ENCODE measurements around the gene GRIN2B.

DNA sequence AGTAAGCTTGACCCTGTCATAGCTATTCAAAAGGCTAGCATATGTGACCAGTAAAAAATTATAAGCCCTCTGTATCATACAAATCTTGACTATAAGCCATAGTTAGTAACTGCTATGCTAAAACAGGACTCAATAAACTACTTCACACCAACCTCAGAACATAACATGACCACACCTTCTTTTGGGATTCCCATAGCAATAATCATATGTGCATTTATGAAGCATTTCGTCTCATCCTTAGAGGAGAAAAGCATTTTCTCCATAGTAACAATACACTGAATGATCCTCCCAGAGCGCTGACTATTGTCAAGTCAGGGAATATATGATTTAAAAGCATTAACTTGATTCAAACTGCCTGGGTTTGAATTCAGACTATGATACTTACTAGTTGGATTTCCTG is 46.2 kb downstream of the GRIN2B start:
- TF ChIP-seq, protein P1, sequence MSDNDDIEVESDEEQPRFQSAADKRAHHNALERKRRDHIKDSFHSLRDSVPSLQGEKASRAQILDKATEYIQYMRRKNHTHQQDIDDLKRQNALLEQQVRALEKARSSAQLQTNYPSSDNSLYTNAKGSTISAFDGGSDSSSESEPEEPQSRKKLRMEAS (IDR thresholded peaks at IDR 0.05; ENCODE audit: insufficient read depth, insufficient read length): no peak
- TF ChIP-seq, protein P2, sequence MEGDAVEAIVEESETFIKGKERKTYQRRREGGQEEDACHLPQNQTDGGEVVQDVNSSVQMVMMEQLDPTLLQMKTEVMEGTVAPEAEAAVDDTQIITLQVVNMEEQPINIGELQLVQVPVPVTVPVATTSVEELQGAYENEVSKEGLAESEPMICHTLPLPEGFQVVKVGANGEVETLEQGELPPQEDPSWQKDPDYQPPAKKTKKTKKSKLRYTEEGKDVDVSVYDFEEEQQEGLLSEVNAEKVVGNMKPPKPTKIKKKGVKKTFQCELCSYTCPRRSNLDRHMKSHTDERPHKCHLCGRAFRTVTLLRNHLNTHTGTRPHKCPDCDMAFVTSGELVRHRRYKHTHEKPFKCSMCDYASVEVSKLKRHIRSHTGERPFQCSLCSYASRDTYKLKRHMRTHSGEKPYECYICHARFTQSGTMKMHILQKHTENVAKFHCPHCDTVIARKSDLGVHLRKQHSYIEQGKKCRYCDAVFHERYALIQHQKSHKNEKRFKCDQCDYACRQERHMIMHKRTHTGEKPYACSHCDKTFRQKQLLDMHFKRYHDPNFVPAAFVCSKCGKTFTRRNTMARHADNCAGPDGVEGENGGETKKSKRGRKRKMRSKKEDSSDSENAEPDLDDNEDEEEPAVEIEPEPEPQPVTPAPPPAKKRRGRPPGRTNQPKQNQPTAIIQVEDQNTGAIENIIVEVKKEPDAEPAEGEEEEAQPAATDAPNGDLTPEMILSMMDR (IDR thresholded peaks at IDR 0.05; ENCODE audit: extremely low read depth in 1 of 2, insufficient read depth in 1 of 2, low read depth in 1 of 2, low read length in 2 of 2): no peak
- TF ChIP-seq JUN (IDR thresholded peaks at IDR 0.05; ENCODE audit: borderline replicate concordance, insufficient read depth, insufficient read length, low read depth) (no peak), POLR2AphosphoS5 (IDR thresholded peaks at IDR 0.05; ENCODE audit: insufficient read depth, low read depth, low read length) (no peak), POLR2A (IDR thresholded peaks at IDR 0.05; ENCODE audit: low read depth, low read length) (no peak), EZH2 (IDR thresholded peaks at IDR 0.05; ENCODE audit: borderline replicate concordance, low read depth, low read length, severe bottlenecking) (no peak)
